Measurements from ENCODE around the gene DLEC1. TPM values are rescaled to one million over a fixed set of nuclear protein-coding genes. Genes with fewer than 3 reads are reported as not detected.

DLEC1 gene
- total and polyA plus RNA-seq, 11 donors: 0.06 to 1.3 (median 0.16) TPM; not detected in 1

DNA sequence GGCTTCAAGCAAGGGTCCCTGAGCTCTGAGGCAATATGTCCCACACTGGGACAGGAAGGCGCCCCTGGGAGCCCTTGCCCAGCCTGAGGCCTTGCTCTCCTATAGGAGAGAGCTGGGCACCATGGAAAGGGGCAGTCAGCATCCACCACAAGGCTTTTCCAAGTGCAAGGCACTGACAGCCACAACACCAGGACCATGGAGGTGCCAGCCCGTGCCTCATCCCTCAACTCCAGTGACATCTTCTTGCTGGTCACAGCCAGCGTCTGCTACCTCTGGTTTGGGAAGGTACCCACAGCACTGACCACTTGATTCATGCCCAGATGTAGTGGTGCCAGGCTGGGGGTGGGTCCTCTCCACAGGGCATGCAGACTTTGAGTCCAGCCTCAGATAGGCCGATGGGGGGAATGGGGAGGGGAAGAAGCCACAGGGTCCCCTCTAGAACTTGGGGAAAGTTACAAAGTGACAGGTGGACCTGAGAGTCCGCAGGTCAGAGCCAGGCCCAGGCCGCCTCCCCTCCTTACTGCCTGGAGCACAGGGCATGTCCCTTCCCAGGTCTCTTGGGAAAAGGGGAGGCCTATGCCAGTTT lies 36.6 kb upstream of the DLEC1 start:
- H3K4me3 ChIP-seq: no peak overlapping the region
- no peaks in the 10 kb centered on the region for H3K27me3 ChIP-seq
- peaks cover 0 to 36% (median 20%) of the 10 kb centered on the region in 12 donors for H3K4me1 ChIP-seq
- no peaks in the 10 kb centered on the region for H3K9me3 ChIP-seq
- intact Hi-C loops (cut with DNase I): loop anchor here in 3 of 10 donors (2.0 to 10.0 kb wide), 6 partner anchors 28 to 475 kb away; no protein-coding TSS in a partner anchor
- H3K36me3 ChIP-seq: peaks cover 0 to 36% (median 9%) of the 10 kb centered on the region in 9 donors
- peak overlapping the region in 2 of 12 donors; percentile 76 to 86 for H3K27ac ChIP-seq
- 91 to 100% (median 96%) methylated on average over 4 to 6 of the region's 6 CpGs for WGBS, 4 donors
- TF ChIP-seq, protein P1, sequence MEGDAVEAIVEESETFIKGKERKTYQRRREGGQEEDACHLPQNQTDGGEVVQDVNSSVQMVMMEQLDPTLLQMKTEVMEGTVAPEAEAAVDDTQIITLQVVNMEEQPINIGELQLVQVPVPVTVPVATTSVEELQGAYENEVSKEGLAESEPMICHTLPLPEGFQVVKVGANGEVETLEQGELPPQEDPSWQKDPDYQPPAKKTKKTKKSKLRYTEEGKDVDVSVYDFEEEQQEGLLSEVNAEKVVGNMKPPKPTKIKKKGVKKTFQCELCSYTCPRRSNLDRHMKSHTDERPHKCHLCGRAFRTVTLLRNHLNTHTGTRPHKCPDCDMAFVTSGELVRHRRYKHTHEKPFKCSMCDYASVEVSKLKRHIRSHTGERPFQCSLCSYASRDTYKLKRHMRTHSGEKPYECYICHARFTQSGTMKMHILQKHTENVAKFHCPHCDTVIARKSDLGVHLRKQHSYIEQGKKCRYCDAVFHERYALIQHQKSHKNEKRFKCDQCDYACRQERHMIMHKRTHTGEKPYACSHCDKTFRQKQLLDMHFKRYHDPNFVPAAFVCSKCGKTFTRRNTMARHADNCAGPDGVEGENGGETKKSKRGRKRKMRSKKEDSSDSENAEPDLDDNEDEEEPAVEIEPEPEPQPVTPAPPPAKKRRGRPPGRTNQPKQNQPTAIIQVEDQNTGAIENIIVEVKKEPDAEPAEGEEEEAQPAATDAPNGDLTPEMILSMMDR (IDR thresholded peaks at IDR 0.05): no peak
- no peak for TF ChIP-seq POLR2A (IDR thresholded peaks at IDR 0.05)
- DNase-seq (peak in 2 of 5 donors; percentile 21), ATAC-seq (no peak)

DNA sequence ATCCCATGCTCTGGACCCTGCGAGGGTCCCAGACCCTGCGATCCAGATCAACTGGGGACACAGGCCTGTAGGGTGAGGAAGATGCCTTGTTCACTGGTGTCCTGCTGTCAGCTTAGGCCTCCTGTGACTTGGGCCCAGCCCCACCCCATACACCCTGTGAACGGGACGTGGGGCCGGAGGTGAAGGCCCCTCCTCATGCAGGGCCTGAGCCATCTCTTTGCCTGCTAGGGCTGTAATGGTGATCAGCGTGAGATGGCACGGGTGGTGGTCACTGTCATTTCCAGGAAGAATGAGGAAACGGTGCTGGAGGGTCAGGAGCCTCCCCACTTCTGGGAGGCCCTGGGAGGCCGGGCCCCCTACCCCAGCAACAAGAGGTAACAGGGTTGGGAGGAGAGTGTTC lies 36.1 kb upstream of the DLEC1 start:
- intact Hi-C loops (cut with DNase I): loop anchor here in 3 of 10 donors (2.0 to 10.0 kb wide), 6 partner anchors 28 to 474 kb away; no protein-coding TSS in a partner anchor
- DNase-seq (peak in 2 of 5 donors; percentile 15 to 29), ATAC-seq (no peak)
- H3K9me3 ChIP-seq: no peaks in the 10 kb centered on the region
- TF ChIP-seq, protein P1 (IDR thresholded peaks at IDR 0.05): no peak
- no peak for TF ChIP-seq POLR2A (IDR thresholded peaks at IDR 0.05)
- peaks cover 0 to 33% (median 19%) of the 10 kb centered on the region in 12 donors for H3K4me1 ChIP-seq
- peak overlapping the region in 6 of 12 donors; percentile 30 to 86 (median 67) for H3K27ac ChIP-seq
- H3K27me3 ChIP-seq: no peaks in the 10 kb centered on the region
- 79 to 95% (median 87%) methylated on average over 8 to 9 of the region's 9 CpGs for WGBS, 4 donors
- no peak overlapping the region for H3K4me3 ChIP-seq
- peaks cover 0 to 42% (median 15%) of the 10 kb centered on the region in 9 donors for H3K36me3 ChIP-seq

DNA sequence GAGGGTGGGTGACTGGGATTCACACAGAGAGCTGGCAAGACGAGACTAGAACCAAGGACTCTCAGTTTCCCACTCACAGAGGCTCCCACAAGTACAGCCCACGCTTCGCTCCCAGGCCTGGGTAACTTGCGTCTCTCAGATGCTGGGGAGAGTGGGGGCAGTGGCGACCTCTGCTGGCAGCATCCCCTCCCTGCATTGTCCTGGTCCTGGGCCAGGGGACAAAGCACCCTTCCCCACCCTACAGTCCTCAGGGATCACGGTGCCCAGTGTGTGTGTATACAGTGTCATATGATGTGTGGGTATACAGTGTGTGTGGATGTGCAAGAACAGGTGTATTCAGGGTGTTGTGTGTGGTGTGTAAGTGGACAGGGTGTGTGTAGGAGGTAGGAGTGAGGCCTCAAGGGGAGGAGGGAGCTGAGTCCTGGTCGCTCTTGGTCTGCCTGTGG lies 35.6 kb upstream of the DLEC1 start:
- intact Hi-C loops (cut with DNase I): loop anchor here in 3 of 10 donors (2.0 to 10.0 kb wide), 6 partner anchors 29 to 474 kb away; no protein-coding TSS in a partner anchor

More for the DNA sequence above, 35.6 kb upstream of the DLEC1 start:
- 32 to 63% (median 37%) methylated on average over 6 to 7 of the region's 7 CpGs for WGBS, 4 donors
- ATAC-seq (peak in 3 of 4 donors; percentile 32 to 60 (median 39)), DNase-seq (peak; percentile 62 to 84 (median 71))
- Histone ChIP-seq H3K36me3 (peaks cover 0 to 46% (median 20%) of the 10 kb centered on the region in 9 donors), H3K9me3 (no peaks in the 10 kb centered on the region), H3K4me1 (peaks cover 0 to 28% (median 15%) of the 10 kb centered on the region in 12 donors), H3K4me3 (peak overlapping the region in 6 of 12 donors; percentile 36 to 57 (median 48)), H3K27me3 (no peaks in the 10 kb centered on the region), H3K27ac (peak overlapping the region in 10 of 12 donors; percentile 1 to 86 (median 60))
- TF ChIP-seq POLR2A (IDR thresholded peaks at IDR 0.05): no peak
- TF ChIP-seq, protein P1 (IDR thresholded peaks at IDR 0.05): peak; percentile 77 to 94 (median 86)
